GM12878 (cell line): ENCODE measurements around the gene SPINT1.

ENCODE experiments used
- CREM ChIP-seq: IDR thresholded peaks from 2 replicates; pipeline ENCODE4 v1.6.1; 2014; ENCODE audit warnings: antibody characterized with exemption, low read depth
- MEF2A ChIP-seq: IDR thresholded peaks from 2 replicates; pipeline ENCODE4 v1.6.1; 2011; ENCODE audit warnings: low read depth, mild to moderate bottlenecking, low read length, moderate library complexity; ENCODE audit not compliant: insufficient read depth
- NRF1 ChIP-seq: conservative IDR thresholded peaks from 2 replicates; pipeline ENCODE4 v1.6.1; 2011; ENCODE audit warnings: mild to moderate bottlenecking, low read depth, low read length, improper control_type of control experiment
- POLR2A ChIP-seq: IDR thresholded peaks from 2 replicates; pipeline ENCODE4 v1.6.1; 2011; ENCODE audit warnings: low read depth, mild to moderate bottlenecking, low read length
- POLR2AphosphoS5 ChIP-seq: IDR thresholded peaks from 2 replicates; pipeline ENCODE4 v1.6.1; 2011; ENCODE audit warnings: mild to moderate bottlenecking, low read length, inconsistent platforms
- RCOR1 ChIP-seq: conservative IDR thresholded peaks from 2 replicates; pipeline ENCODE4 v1.6.1; 2012; ENCODE audit warnings: low read depth, low read length, improper control_type of control experiment
- RFX5 ChIP-seq: IDR thresholded peaks from 2 replicates; pipeline ENCODE4 v1.6.1; 2011; ENCODE audit warnings: low read depth, low read length, improper control_type of control experiment
- SP1 ChIP-seq: IDR thresholded peaks from one replicate; pipeline ENCODE4 v1.6.1; 2011; ENCODE audit warnings: low read depth, low read length
- TF ChIP-seq, protein P1 (sequence below), 3 experiments: IDR thresholded peaks in 2 of 3; conservative IDR thresholded peaks in 1 of 3; 2 replicates each; pipeline ENCODE4 v1.5.1; 2011; ENCODE audit warnings: low read depth in 3 of 3, low read length in 3 of 3, mild to moderate bottlenecking in 3 of 3, control low read depth in 2 of 3, moderate library complexity in 2 of 3, inconsistent platforms in 1 of 3, mixed read lengths in 1 of 3; ENCODE audit not compliant: control insufficient read depth in 2 of 3, insufficient read depth in 1 of 3; ENCODE audit errors: extremely low read depth in 1 of 3

DNA sequence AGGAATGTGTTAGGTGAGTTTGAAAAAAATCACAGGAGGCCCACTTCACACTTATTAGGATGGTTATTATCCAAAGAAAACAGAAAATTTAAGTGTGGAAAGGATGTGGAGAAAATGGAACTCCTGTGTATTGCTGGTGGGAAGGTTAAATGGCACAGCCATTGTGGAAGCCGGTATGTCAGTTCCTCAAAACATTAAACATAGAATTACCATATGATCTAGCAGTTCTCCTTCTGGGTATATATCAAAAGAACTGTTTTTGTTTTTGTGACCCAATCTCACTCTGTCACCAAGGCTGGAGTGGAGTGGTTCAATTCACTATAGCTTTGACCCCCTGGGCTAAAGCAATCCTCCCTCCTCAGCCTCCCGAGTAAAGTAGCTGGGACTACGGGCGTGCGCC lies 47.3 kb upstream of the SPINT1 start:
- TF ChIP-seq, protein P1, sequence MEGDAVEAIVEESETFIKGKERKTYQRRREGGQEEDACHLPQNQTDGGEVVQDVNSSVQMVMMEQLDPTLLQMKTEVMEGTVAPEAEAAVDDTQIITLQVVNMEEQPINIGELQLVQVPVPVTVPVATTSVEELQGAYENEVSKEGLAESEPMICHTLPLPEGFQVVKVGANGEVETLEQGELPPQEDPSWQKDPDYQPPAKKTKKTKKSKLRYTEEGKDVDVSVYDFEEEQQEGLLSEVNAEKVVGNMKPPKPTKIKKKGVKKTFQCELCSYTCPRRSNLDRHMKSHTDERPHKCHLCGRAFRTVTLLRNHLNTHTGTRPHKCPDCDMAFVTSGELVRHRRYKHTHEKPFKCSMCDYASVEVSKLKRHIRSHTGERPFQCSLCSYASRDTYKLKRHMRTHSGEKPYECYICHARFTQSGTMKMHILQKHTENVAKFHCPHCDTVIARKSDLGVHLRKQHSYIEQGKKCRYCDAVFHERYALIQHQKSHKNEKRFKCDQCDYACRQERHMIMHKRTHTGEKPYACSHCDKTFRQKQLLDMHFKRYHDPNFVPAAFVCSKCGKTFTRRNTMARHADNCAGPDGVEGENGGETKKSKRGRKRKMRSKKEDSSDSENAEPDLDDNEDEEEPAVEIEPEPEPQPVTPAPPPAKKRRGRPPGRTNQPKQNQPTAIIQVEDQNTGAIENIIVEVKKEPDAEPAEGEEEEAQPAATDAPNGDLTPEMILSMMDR (IDR thresholded peaks at IDR 0.05 in 2 of 3, conservative IDR thresholded peaks at IDR 0.05 in 1 of 3; ENCODE audit: control insufficient read depth in 2 of 3, extremely low read depth in 1 of 3, insufficient read depth in 1 of 3, low read depth in 3 of 3, low read length in 3 of 3) = no peak
- TF ChIP-seq SP1 (no peak), MEF2A (no peak), RFX5 (no peak), CREM (no peak), NRF1 (no peak), POLR2A (no peak), POLR2AphosphoS5 (no peak), RCOR1 (no peak)
